Measurements from ENCODE around the gene HAAO. TPM values are rescaled to one million over a fixed set of nuclear protein-coding genes. Genes with fewer than 3 reads are reported as not detected.

HAAO gene
- total and polyA plus RNA-seq, 2 of the 8 experiments (the other 6 are each of a cell fraction or from before 2014, with no cell fraction given), result 2.5 to 7.0 TPM

- Histone ChIP-seq H2BK20ac (ENCODE audit: low read length) (no peak overlapping the region), H2AK5ac (ENCODE audit: low read depth, low read length) (no peak overlapping the region), H3K79me2 (ENCODE audit: control insufficient read depth in 1 of 2, insufficient read depth in 2 of 2, low read length in 2 of 2) (no peaks in the 10 kb centered on the region), H3K4me3 (ENCODE audit: extremely low read depth in 1 of 4, insufficient read depth in 2 of 4, low read depth in 3 of 4, low read length in 4 of 4) (no peak overlapping the region), H2BK15ac (ENCODE audit: low read length) (no peak overlapping the region), H3K27me3 (replicated peaks in 1 of 4; ENCODE audit: control insufficient read depth in 3 of 4, extremely low read depth in 1 of 4, insufficient read depth in 3 of 4, low read length in 3 of 4) (no peaks in the 10 kb centered on the region), H4K91ac (replicated peaks; ENCODE audit: insufficient read length, low read length) (no peak overlapping the region), H2BK120ac (replicated peaks; ENCODE audit: low read depth, low read length) (no peak overlapping the region), H3K14ac (ENCODE audit: insufficient read length) (no peak overlapping the region), H3K4me1 (replicated peaks in 1 of 4; ENCODE audit: control insufficient read depth in 3 of 4, insufficient read depth in 4 of 4, low read length in 3 of 4) (no peaks in the 10 kb centered on the region), H3K79me1 (ENCODE audit: low read depth, low read length) (peaks cover 2% of the 10 kb centered on the region; the same call in 1 of the 2 replicates), H4K8ac (ENCODE audit: extremely low read depth, insufficient read depth, low read length) (no peak overlapping the region), H3K23me2 (ENCODE audit: low read depth, low read length) (no peaks in the 10 kb centered on the region), H3K18ac (ENCODE audit: extremely low read depth, low read length) (no peak overlapping the region), H4K5ac (ENCODE audit: insufficient read length, low read depth, low read length) (no peak overlapping the region), H3K36me3 (ENCODE audit: control insufficient read depth in 2 of 4, insufficient read depth in 4 of 4, low read length in 3 of 4) (no peaks in the 10 kb centered on the region; a peak in 1 of 8 replicates), H3K27ac (ENCODE audit: low read depth, low read length) (no peak overlapping the region), H2BK12ac (ENCODE audit: low read depth, low read length) (no peak overlapping the region), H3K9me3 (ENCODE audit: insufficient read depth in 2 of 2, low read depth in 1 of 2, low read length in 1 of 2) (no peaks in the 10 kb centered on the region), H2AFZ (ENCODE audit: low read length) (no peak overlapping the region), H3K4ac (replicated peaks; ENCODE audit: insufficient read length, low read depth, low read length) (no peak overlapping the region), H2BK5ac (ENCODE audit: low read depth, low read length) (no peak overlapping the region), H3K23ac (ENCODE audit: insufficient read length) (no peak overlapping the region), H3K4me2 (ENCODE audit: insufficient read depth in 1 of 2, low read depth in 2 of 2, low read length in 2 of 2) (no peak overlapping the region), H3K56ac (replicated peaks; ENCODE audit: insufficient read length, low read depth, low read length) (no peak overlapping the region), H4K20me1 (replicated peaks in 1 of 2; ENCODE audit: control insufficient read depth in 1 of 2, insufficient read depth in 2 of 2, low read length in 2 of 2) (no peaks in the 10 kb centered on the region), H3K9ac (replicated peaks in 1 of 4; ENCODE audit: extremely low read depth in 1 of 4, low read depth in 3 of 4, low read length in 3 of 4) (no peak overlapping the region)
- WGBS, 2 experiments (ENCODE audit: extremely low coverage in 1 of 2, insufficient coverage in 1 of 2, insufficient read length in 1 of 2, insufficient replicate concordance in 2 of 2, low coverage in 1 of 2, low lambda C conversion rate in 2 of 2, missing lambda C conversion rate in 1 of 2), result 91% methylated on average over 4 of the region's 4 CpGs; no CpG with 5 or more reads in 1 of the 2 experiments
- ChIA-PET POLR2A (ENCODE audit: partially characterized antibody) (no interaction called here), CTCF (ENCODE audit: partially characterized antibody) (interaction anchor here (1.3 to 6.2 kb wide), 2 partner anchors 8 to 21 kb away, joined by 3 to 35 read pairs; no protein-coding TSS in a partner anchor)
- DNase-seq (ENCODE audit: low read depth in 1 of 2, low spot score in 2 of 2) (no peak), FAIRE-seq (no peak)
- TF ChIP-seq TAF1 (IDR thresholded peaks at IDR 0.05; ENCODE audit: low read depth, low read length), result no peak
- no peak for TF ChIP-seq CHD2 (IDR thresholded peaks at IDR 0.05; ENCODE audit: low read length)
- no peak for TF ChIP-seq GTF2F1 (IDR thresholded peaks at IDR 0.05; ENCODE audit: borderline replicate concordance, low read depth, low read length)
- TF ChIP-seq E2F6 (IDR thresholded peaks at IDR 0.05), result no peak
- TF ChIP-seq ASH2L (IDR thresholded peaks at IDR 0.05; ENCODE audit: low read length), result no peak
- TF ChIP-seq RFX5 (IDR thresholded peaks at IDR 0.05; ENCODE audit: borderline replicate concordance, low read depth, low read length), result no peak
- no peak for TF ChIP-seq FOSL1 (IDR thresholded peaks at IDR 0.05; ENCODE audit: insufficient read depth, low read depth, low read length)
- TF ChIP-seq EZH2 (IDR thresholded peaks at IDR 0.05; ENCODE audit: low read depth, low read length, severe bottlenecking), result no peak
- TF ChIP-seq ATF2 (IDR thresholded peaks at IDR 0.05; ENCODE audit: low read length), result no peak
- no peak for TF ChIP-seq POLR2AphosphoS5 (IDR thresholded peaks at IDR 0.05; ENCODE audit: low read depth, low read length)
- TF ChIP-seq SIX5 (IDR thresholded peaks at IDR 0.05; ENCODE audit: low read depth, low read length), result no peak
- TF ChIP-seq KDM5A (IDR thresholded peaks at IDR 0.05; ENCODE audit: low read length), result no peak
- no peak for TF ChIP-seq SIN3A (conservative IDR thresholded peaks at IDR 0.05 in 1 of 2, IDR thresholded peaks at IDR 0.05 in 1 of 2; ENCODE audit: low read depth in 1 of 2, low read length in 2 of 2)
Measured at GRCh38 chr2:42748840-42749239, 43.5 kb downstream of the HAAO start.

Measured in H1 (cell line).